ENCODE measurements around the gene DOHH. TPM values are rescaled to one million over a fixed set of nuclear protein-coding genes. Genes with fewer than 3 reads are reported as not detected.
A peak's percentile ranks its signal among the peaks of the same experiment; 100 is the strongest.

The DOHH gene
- polyA plus RNA-seq, 2 donors, result 14.9 to 16.7 TPM

DNA sequence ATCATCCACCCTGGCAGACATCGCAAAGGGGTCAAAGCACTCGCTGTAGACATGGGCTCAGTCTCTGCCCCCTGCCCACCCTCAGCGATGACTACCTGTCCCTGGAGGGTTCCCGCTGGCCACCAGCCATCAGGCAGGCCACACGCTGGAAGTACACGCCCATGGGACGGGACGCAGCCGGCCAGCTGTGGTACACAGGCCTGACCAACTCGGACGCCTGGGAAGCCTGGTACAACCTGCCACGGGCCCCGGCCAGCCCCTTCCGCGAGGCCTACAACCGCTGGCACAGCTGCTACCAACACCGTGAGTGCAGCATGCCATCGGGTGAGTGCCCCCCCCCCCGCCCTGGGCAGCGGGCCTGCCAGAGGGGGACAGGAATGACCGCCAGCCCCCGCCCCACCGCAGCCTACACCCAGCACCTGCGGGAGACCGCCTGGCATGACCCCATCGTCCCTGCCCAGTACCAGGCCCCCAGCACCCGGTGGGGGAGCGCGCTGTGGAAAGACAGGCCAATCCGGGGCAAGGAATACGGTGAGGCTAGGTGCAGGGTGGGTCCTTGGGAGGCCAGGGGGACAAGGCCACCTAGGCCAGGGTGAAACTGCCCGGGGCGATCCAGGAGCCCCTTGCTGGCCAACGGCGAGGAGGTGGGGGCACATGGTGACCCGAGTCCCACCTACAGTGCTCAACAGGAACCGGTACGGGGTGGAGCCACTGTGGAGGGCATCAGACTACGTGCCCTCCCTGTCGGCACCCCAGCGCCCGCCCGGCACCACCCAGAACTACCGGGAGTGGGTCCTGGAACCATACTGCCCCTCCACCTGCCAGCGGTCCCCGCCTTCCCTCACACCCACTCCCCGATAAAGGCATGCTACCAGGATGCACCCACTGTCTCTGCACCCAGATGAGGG is 42.9 kb upstream of the DOHH start:
- H3K27me3 ChIP-seq (ENCODE audit: control insufficient read depth in 1 of 2, insufficient read depth in 2 of 2, low read length in 2 of 2), result no peaks in the 10 kb centered on the region
- no peak overlapping the region for H3K27ac ChIP-seq (ENCODE audit: low read depth in 2 of 2, low read length in 1 of 2)
- peaks cover 0 to 2% of the 10 kb centered on the region in 2 donors for H3K9me3 ChIP-seq (ENCODE audit: control insufficient read depth in 2 of 2, insufficient read depth in 1 of 2, low read depth in 1 of 2, low read length in 1 of 2)
- peaks cover 0 to 4% of the 10 kb centered on the region in 2 donors for H3K4me1 ChIP-seq (ENCODE audit: control insufficient read depth in 2 of 2, insufficient read depth in 2 of 2, low read length in 1 of 2)
- H3K4me3 ChIP-seq (ENCODE audit: low read depth in 1 of 2, low read length in 2 of 2), result no peak overlapping the region
- 76 to 77% methylated on average over 39 to 47 of the region's 47 CpGs for WGBS, 2 donors
- H3K36me3 ChIP-seq (ENCODE audit: control insufficient read depth in 2 of 2, insufficient read depth in 2 of 2, low read length in 1 of 2), result peaks cover 0 to 26% of the 10 kb centered on the region in 2 donors

DNA sequence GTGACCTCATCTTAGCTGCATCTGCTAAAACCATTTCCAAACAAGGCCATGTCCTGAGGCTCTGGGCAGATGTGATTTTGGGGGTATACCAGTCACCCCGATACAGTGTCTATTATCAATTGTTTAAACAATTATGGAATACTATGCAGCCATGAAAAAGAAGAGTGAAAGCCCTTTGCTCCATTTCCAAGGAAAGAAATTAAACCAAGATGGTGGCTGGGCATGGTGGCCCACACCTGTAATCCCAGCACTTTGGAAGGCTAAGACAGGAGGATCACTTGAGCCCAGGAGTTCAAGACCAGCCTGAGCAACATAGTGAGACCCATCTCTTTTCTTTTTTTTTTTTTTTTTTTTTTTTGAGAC is 39.3 kb upstream of the DOHH start:
- Histone ChIP-seq H3K27ac (ENCODE audit: low read depth in 2 of 2, low read length in 1 of 2) (no peak overlapping the region), H3K27me3 (ENCODE audit: control insufficient read depth in 1 of 2, insufficient read depth in 2 of 2, low read length in 2 of 2) (no peaks in the 10 kb centered on the region), H3K9me3 (ENCODE audit: control insufficient read depth in 2 of 2, insufficient read depth in 1 of 2, low read depth in 1 of 2, low read length in 1 of 2) (no peaks in the 10 kb centered on the region), H3K4me3 (ENCODE audit: low read depth in 1 of 2, low read length in 2 of 2) (no peak overlapping the region), H3K4me1 (ENCODE audit: control insufficient read depth in 2 of 2, insufficient read depth in 2 of 2, low read length in 1 of 2) (peaks cover 0 to 5% of the 10 kb centered on the region in 2 donors), H3K36me3 (ENCODE audit: control insufficient read depth in 2 of 2, insufficient read depth in 2 of 2, low read length in 1 of 2) (peaks cover 6 to 26% of the 10 kb centered on the region in 2 donors)
- 86 to 94% methylated on average over 1 of the region's 1 CpG for WGBS, 2 donors

DNA sequence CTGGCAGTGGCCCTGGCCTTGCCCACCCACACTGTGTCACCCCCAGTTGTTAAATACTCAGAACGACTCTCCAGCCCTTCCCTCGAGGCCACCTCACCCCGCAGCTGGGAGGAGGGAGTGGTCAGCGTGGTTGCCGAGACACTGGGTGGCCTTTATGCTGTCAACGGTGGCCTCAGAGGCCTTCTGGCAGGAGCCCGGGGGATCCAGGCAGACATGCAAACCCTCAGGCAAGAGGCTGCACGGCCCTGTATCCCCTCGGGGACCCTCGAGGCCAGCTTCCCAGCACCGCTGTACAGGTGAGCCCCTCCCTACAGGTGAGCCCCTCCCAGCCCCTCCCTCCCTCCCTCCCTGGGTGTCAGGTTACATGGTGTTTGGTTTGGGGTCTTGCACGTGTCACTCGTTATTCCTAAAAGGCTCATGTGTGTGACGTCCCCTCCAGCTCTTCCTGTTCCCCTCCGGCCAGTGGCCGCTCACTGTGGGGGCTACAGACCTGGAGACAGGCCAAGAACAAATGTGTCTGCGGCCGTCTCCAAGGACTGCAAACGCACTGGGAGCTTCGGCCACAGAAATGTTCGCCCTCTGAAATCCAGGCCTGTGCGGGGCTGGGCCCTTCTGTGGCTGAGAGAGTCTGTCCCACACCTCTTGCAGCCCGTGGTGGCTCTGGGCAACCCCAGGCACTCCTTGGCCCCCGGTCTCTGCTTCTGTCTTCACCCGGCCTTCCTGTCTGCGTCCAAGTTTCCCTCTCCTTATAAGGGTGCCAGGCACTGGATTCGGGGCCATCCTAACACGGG is 38.7 kb upstream of the DOHH start, which contains the start of gene TEKTIP1:
TSS of gene TEKTIP1 (plus strand) at position 210 of the 791 bp plus-strand sequence. CDS start at position 214, 4 bp downstream.
- Histone ChIP-seq H3K27ac (ENCODE audit: low read depth in 2 of 2, low read length in 1 of 2) (peak within 1 kb of the TSS in 1 of 2 donors; percentile 13), H3K36me3 (ENCODE audit: control insufficient read depth in 2 of 2, insufficient read depth in 2 of 2, low read length in 1 of 2) (peaks cover 12 to 26% of the 10 kb centered on the region in 2 donors), H3K4me1 (ENCODE audit: control insufficient read depth in 2 of 2, insufficient read depth in 2 of 2, low read length in 1 of 2) (peaks cover 0 to 5% of the 10 kb centered on the region in 2 donors), H3K9me3 (ENCODE audit: control insufficient read depth in 2 of 2, insufficient read depth in 1 of 2, low read depth in 1 of 2, low read length in 1 of 2) (no peaks in the 10 kb centered on the region), H3K27me3 (ENCODE audit: control insufficient read depth in 1 of 2, insufficient read depth in 2 of 2, low read length in 2 of 2) (no peaks in the 10 kb centered on the region), H3K4me3 (ENCODE audit: low read depth in 1 of 2, low read length in 2 of 2) (no peak within 1 kb of the TSS)
- 62 to 73% methylated on average over 28 of the region's 28 CpGs for WGBS, 2 donors

DNA sequence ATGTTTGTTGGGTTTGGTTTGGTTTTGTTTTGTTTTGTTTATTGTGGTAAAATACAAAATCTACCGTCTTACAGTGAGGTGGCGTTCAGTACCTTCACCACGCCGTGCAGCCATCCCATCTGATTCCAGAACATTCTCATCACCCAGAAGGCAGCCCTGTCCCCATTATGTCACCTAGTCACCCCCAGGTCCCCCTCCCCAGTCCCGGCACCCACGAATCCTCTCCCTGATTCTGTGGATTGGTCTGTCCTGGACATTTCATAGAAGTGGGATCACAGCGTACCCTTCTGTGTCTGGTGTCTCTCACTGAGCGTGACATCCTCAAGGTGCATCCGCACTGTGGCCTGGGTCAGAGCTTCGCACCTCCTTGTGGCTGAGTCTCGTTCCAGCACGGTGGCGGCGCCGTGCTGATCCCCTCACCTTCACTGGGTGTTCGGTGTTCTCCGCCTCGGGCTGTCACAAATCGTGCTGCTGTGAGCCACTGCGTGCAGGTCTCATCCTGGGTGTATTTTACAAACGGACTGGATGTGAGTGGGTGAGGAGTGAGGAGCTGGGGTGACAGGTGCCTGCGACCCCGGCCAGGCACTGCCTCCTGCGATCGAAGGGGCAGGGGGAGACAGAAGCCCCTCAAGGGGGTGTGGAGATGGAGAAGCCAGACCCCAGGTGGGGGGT is 37.9 kb upstream of the DOHH start:
- H3K9me3 ChIP-seq (ENCODE audit: control insufficient read depth in 2 of 2, insufficient read depth in 1 of 2, low read depth in 1 of 2, low read length in 1 of 2), result no peaks in the 10 kb centered on the region
- H3K4me1 ChIP-seq (ENCODE audit: control insufficient read depth in 2 of 2, insufficient read depth in 2 of 2, low read length in 1 of 2), result peaks cover 0 to 3% of the 10 kb centered on the region in 2 donors
- 80 to 81% methylated on average over 24 to 25 of the region's 25 CpGs for WGBS, 2 donors
- H3K4me3 ChIP-seq (ENCODE audit: low read depth in 1 of 2, low read length in 2 of 2), result no peak overlapping the region
- no peaks in the 10 kb centered on the region for H3K27me3 ChIP-seq (ENCODE audit: control insufficient read depth in 1 of 2, insufficient read depth in 2 of 2, low read length in 2 of 2)
- H3K36me3 ChIP-seq (ENCODE audit: control insufficient read depth in 2 of 2, insufficient read depth in 2 of 2, low read length in 1 of 2), result peaks cover 12 to 32% of the 10 kb centered on the region in 2 donors
- H3K27ac ChIP-seq (ENCODE audit: low read depth in 2 of 2, low read length in 1 of 2), result no peak overlapping the region

DNA sequence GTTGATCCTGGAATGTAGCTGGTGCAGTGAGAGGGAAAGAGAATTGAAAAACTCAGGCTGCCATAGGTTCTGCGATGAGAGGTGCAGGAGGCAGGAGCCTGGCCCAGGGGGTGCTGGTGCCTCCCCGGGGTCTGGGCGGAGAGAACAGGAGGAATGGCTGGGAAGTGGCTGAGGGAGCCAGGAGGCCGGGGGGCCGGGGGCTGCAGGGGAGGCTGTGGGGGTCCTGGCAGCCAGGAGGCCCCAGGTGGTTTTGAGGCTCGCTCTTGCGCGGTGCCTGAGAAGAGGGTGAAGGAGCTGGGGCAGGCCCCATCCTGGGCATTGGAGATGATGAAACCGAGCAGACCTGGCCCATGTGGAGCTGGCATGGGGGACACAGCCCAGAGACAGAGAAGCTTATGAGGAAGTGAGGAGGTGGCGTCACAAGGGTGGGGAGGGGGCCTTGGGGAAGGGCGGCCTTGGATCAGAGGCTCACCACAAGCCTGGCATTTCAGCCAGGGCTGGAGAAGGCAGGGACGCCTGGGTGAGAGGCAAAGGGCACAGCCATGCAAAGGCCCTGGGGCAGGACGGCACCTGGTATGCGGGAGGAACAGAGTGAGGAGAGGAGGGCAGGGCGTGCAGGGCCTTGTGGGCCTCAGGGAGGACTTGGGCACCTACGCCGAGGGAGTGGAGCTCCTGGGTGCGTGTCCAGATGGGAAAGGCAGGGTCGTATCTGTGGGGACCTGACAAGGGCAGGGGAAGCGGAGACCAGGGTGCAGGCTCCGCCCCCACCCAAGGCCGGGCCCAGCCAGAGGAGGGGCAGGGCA is 37.2 kb upstream of the DOHH start:
- Histone ChIP-seq H3K27me3 (ENCODE audit: control insufficient read depth in 1 of 2, insufficient read depth in 2 of 2, low read length in 2 of 2) (no peaks in the 10 kb centered on the region), H3K9me3 (ENCODE audit: control insufficient read depth in 2 of 2, insufficient read depth in 1 of 2, low read depth in 1 of 2, low read length in 1 of 2) (no peaks in the 10 kb centered on the region), H3K4me3 (ENCODE audit: low read depth in 1 of 2, low read length in 2 of 2) (no peak overlapping the region), H3K27ac (ENCODE audit: low read depth in 2 of 2, low read length in 1 of 2) (peak overlapping the region in 1 of 2 donors; percentile 13), H3K4me1 (ENCODE audit: control insufficient read depth in 2 of 2, insufficient read depth in 2 of 2, low read length in 1 of 2) (peaks cover 0 to 2% of the 10 kb centered on the region in 2 donors), H3K36me3 (ENCODE audit: control insufficient read depth in 2 of 2, insufficient read depth in 2 of 2, low read length in 1 of 2) (peaks cover 18 to 40% of the 10 kb centered on the region in 2 donors)
- WGBS, 2 donors, result 80 to 81% methylated on average over 22 of the region's 22 CpGs

DNA sequence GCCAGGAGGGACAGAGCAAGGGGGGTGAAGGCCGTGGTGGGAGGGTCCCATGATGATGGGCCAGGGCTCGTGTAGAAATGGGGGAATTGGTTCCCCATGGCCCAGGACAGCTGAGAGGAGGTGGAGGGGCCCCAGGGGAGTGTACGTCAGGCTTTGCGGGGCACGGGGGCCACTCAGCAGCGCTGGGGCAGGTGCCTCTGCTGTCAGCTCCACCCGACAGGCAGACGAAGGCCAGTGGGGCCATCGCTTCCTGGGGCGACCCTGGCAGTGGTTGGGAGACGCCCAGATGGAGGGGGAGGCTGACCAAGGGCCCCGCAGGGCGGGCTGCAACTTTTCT is 36.6 kb upstream of the DOHH start:
- peaks cover 0 to 2% of the 10 kb centered on the region in 2 donors for H3K4me1 ChIP-seq (ENCODE audit: control insufficient read depth in 2 of 2, insufficient read depth in 2 of 2, low read length in 1 of 2)
- peak overlapping the region in 1 of 2 donors; percentile 45 for H3K27ac ChIP-seq (ENCODE audit: low read depth in 2 of 2, low read length in 1 of 2)
- H3K9me3 ChIP-seq (ENCODE audit: control insufficient read depth in 2 of 2, insufficient read depth in 1 of 2, low read depth in 1 of 2, low read length in 1 of 2), result no peaks in the 10 kb centered on the region
- H3K36me3 ChIP-seq (ENCODE audit: control insufficient read depth in 2 of 2, insufficient read depth in 2 of 2, low read length in 1 of 2), result peaks cover 21 to 46% of the 10 kb centered on the region in 2 donors
- no peaks in the 10 kb centered on the region for H3K27me3 ChIP-seq (ENCODE audit: control insufficient read depth in 1 of 2, insufficient read depth in 2 of 2, low read length in 2 of 2)
- 74 to 76% methylated on average over 13 of the region's 13 CpGs for WGBS, 2 donors
- no peak overlapping the region for H3K4me3 ChIP-seq (ENCODE audit: low read depth in 1 of 2, low read length in 2 of 2)

DNA sequence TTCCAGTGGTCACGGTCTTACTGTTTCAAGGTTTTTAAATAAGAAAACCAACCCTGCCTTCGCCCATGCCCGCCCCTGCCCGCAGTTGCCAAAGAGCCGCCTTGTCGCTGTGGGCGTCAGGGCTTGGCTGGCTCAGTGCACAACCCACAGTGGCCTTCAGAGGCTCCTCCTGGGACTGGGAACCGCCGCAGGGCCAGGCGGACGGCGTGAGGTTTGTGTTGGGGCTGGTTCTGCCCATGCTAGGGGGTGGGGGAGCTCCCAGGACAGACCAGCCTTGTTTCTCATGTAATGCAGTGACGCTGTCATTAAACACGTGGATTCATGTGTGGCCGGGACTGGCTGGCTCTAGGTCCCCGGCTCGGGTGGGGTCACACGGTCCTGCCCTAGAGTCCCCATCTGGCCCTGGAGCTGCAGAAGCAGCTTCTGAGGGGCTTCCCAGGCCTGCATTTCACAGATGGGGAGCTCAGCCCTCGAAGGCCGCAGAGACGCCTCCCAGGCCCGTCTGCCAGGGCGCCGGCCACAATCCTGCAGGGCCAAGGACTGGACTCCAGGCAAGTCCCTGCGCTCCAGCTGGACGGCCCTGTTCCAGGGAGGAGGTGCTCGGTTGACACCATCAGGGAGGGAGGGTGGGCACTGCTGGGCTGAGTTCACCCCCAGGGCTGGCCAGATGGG is 36.1 kb upstream of the DOHH start:
- H3K36me3 ChIP-seq (ENCODE audit: control insufficient read depth in 2 of 2, insufficient read depth in 2 of 2, low read length in 1 of 2), result peaks cover 26 to 51% of the 10 kb centered on the region in 2 donors
- no peaks in the 10 kb centered on the region for H3K9me3 ChIP-seq (ENCODE audit: control insufficient read depth in 2 of 2, insufficient read depth in 1 of 2, low read depth in 1 of 2, low read length in 1 of 2)
- no peak overlapping the region for H3K4me3 ChIP-seq (ENCODE audit: low read depth in 1 of 2, low read length in 2 of 2)
- H3K27ac ChIP-seq (ENCODE audit: low read depth in 2 of 2, low read length in 1 of 2), result peak overlapping the region in 1 of 2 donors; percentile 45
- H3K27me3 ChIP-seq (ENCODE audit: control insufficient read depth in 1 of 2, insufficient read depth in 2 of 2, low read length in 2 of 2), result no peaks in the 10 kb centered on the region
- WGBS, 2 donors, result 57 to 65% methylated on average over 27 of the region's 27 CpGs
- H3K4me1 ChIP-seq (ENCODE audit: control insufficient read depth in 2 of 2, insufficient read depth in 2 of 2, low read length in 1 of 2), result peaks cover 0 to 2% of the 10 kb centered on the region in 2 donors

DNA sequence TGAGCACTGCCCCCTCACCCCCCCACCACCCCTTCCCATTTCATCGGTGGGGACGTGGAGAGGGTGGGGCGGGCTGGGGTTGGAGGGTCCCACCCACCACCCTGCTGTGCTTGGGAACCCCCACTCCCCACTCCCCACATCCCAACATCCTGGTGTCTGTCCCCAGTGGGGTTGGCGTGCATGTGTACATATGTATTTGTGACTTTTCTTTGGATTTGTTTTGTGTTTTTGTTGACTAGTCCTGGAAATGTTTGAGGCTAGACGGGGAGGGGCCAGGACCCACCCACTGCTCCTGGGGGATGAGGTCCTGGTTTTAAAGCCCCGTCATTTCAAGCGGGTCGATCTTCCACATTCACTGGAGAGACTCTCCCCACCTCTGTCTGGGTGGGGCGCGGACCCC is 35.5 kb upstream of the DOHH start:
- peak overlapping the region in 1 of 2 donors; percentile 1 for H3K27ac ChIP-seq (ENCODE audit: low read depth in 2 of 2, low read length in 1 of 2)
- H3K4me3 ChIP-seq (ENCODE audit: low read depth in 1 of 2, low read length in 2 of 2), result no peak overlapping the region
- 75 to 84% methylated on average over 10 of the region's 10 CpGs for WGBS, 2 donors
- H3K9me3 ChIP-seq (ENCODE audit: control insufficient read depth in 2 of 2, insufficient read depth in 1 of 2, low read depth in 1 of 2, low read length in 1 of 2), result no peaks in the 10 kb centered on the region
- peaks cover 31 to 57% of the 10 kb centered on the region in 2 donors for H3K36me3 ChIP-seq (ENCODE audit: control insufficient read depth in 2 of 2, insufficient read depth in 2 of 2, low read length in 1 of 2)
- H3K4me1 ChIP-seq (ENCODE audit: control insufficient read depth in 2 of 2, insufficient read depth in 2 of 2, low read length in 1 of 2), result peaks cover 0 to 2% of the 10 kb centered on the region in 2 donors
- no peaks in the 10 kb centered on the region for H3K27me3 ChIP-seq (ENCODE audit: control insufficient read depth in 1 of 2, insufficient read depth in 2 of 2, low read length in 2 of 2)

Measured in esophagus (tissue), 2 donors.